GM23338 (cell line): Measurements from ENCODE around the gene MPZ. TPM values are rescaled to one million over a fixed set of nuclear protein-coding genes. Genes with fewer than 3 reads are reported as not detected.

Experiments used
- ATAC-seq: fragments of 200-7000 bp; cut with Tn5 transposase; 3 replicates; pipeline ENCODE4 v1.9.1; 2020
- DNase-seq: peaks from one replicate; pipeline ENCODE4 v3.0.0-alpha.2; 2015; ENCODE audit warnings: low spot score
- H2AFZ ChIP-seq: fragments of 200-600 bp; sonication (generic); 2 replicates; pipeline ENCODE4 v1.8.0; 2016; ENCODE audit warnings: antibody characterized with exemption, mild to moderate bottlenecking, moderate library complexity
- H3F3A ChIP-seq: fragments of 200-600 bp; sonication (generic); replicated peaks from 2 replicates; pipeline ENCODE4 v1.8.0; 2017; ENCODE audit warnings: antibody characterized with exemption, mixed run types, low read depth
- H3K27ac ChIP-seq: fragments of 200-600 bp; sonication (generic); 2 replicates; pipeline ENCODE4 v1.6.1; 2016; ENCODE audit warnings: low read depth
- H3K27me3 ChIP-seq: fragments of 200-600 bp; sonication (generic); 2 replicates; pipeline ENCODE4 v1.8.0; 2016; ENCODE audit warnings: mild to moderate bottlenecking, mixed run types, moderate library complexity; ENCODE audit not compliant: insufficient read depth
- H3K36me3 ChIP-seq: fragments of 200-600 bp; sonication (generic); 2 replicates; pipeline ENCODE4 v1.8.0; 2016; ENCODE audit warnings: mild to moderate bottlenecking; ENCODE audit not compliant: insufficient read depth
- H3K4me1 ChIP-seq: fragments of 200-600 bp; sonication (generic); 2 replicates; pipeline ENCODE4 v1.8.0; 2016; ENCODE audit warnings: mild to moderate bottlenecking, moderate library complexity; ENCODE audit not compliant: insufficient read depth
- H3K4me2 ChIP-seq: fragments of 200-600 bp; sonication (generic); 2 replicates; pipeline ENCODE4 v1.7.1; 2017; ENCODE audit warnings: mixed run types
- H3K4me3 ChIP-seq: fragments of 200-600 bp; sonication (generic); 2 replicates; pipeline ENCODE4 v1.6.1; 2016; ENCODE audit warnings: mixed run types
- H3K79me2 ChIP-seq: fragments of 200-600 bp; sonication (generic); replicated peaks from 2 replicates; pipeline ENCODE4 v1.8.0; 2017; ENCODE audit warnings: mild to moderate bottlenecking; ENCODE audit not compliant: insufficient read depth
- H3K9me2 ChIP-seq: fragments of 200-600 bp; sonication (generic); 2 replicates; pipeline ENCODE4 v1.8.0; 2017; ENCODE audit not compliant: insufficient read depth
- H4K20me1 ChIP-seq: fragments of 200-600 bp; sonication (generic); replicated peaks from 2 replicates; pipeline ENCODE4 v1.8.0; 2017; ENCODE audit warnings: mild to moderate bottlenecking; ENCODE audit not compliant: insufficient read depth
- H3K27ac Mint-ChIP-seq: 2 replicates; pipeline ENCODE4 v1.8.0; 2020; ENCODE audit warnings: inconsistent platforms, mild to moderate bottlenecking, moderate library complexity, mixed read lengths
- H3K27me3 Mint-ChIP-seq: 3 replicates; pipeline ENCODE4 v1.8.0; 2022; ENCODE audit warnings: low read depth, mild to moderate bottlenecking, moderate library complexity, mixed read lengths, inconsistent platforms; ENCODE audit not compliant: insufficient read depth, poor library complexity
- H3K36me3 Mint-ChIP-seq: 3 replicates; pipeline ENCODE4 v1.8.0; 2021; ENCODE audit warnings: low read depth, mild to moderate bottlenecking, inconsistent platforms, moderate library complexity, mixed read lengths
- H3K4me1 Mint-ChIP-seq: 3 replicates; pipeline ENCODE4 v1.8.0; 2020; ENCODE audit warnings: mild to moderate bottlenecking, inconsistent platforms, mixed read lengths
- H3K4me3 Mint-ChIP-seq: 3 replicates; pipeline ENCODE4 v1.8.0; 2021; ENCODE audit warnings: moderate library complexity, mild to moderate bottlenecking, inconsistent platforms, mixed read lengths
- H3K9me3 Mint-ChIP-seq: 3 replicates; pipeline ENCODE4 v1.8.0; 2020; ENCODE audit warnings: moderate library complexity, mild to moderate bottlenecking, inconsistent platforms, mixed read lengths
- CREB1 ChIP-seq: fragments of 250-450 bp; sonication (Bioruptor Pico); IDR thresholded peaks from 2 replicates; pipeline ENCODE4 v1.5.0; 2020; ENCODE audit warnings: low read depth, mild to moderate bottlenecking, moderate library complexity
- CTCF ChIP-seq, 2 experiments: fragments of 200-600 bp in 1 of 2; sonication (generic) in 1 of 2; conservative IDR thresholded peaks; 2 replicates each; pipeline versions ENCODE4 v1.5.1 to v1.6.1; 2016 to 2017; ENCODE audit warnings: antibody characterized with exemption in 2 of 2, low read depth in 2 of 2, mild to moderate bottlenecking in 2 of 2, moderate library complexity in 1 of 2
- ETS1 ChIP-seq: IDR thresholded peaks from 2 replicates; pipeline ENCODE4 v1.6.1; 2016; ENCODE audit warnings: antibody characterized with exemption
- EZH2phosphoT487 ChIP-seq: fragments of 200-600 bp; sonication (generic); IDR thresholded peaks from one replicate; pipeline ENCODE4 v1.8.1; 2018; ENCODE audit warnings: antibody characterized with exemption; ENCODE audit not compliant: unreplicated experiment
- JUNB ChIP-seq: IDR thresholded peaks from one replicate; pipeline ENCODE4 v1.6.1; 2016; ENCODE audit warnings: antibody characterized with exemption; ENCODE audit not compliant: unreplicated experiment
- POLR2AphosphoS5 ChIP-seq: IDR thresholded peaks from 2 replicates; pipeline ENCODE4 v1.6.1; 2016; ENCODE audit warnings: antibody characterized with exemption, low read depth
- REST ChIP-seq: IDR thresholded peaks from one replicate; pipeline ENCODE4 v1.6.1; 2018; ENCODE audit warnings: antibody characterized with exemption; ENCODE audit not compliant: unreplicated experiment
- STAT1 ChIP-seq: IDR thresholded peaks from one replicate; pipeline ENCODE4 v1.6.1; 2016; ENCODE audit warnings: antibody characterized with exemption; ENCODE audit not compliant: unreplicated experiment
- ZNF114 ChIP-seq: fragments of 250-450 bp; sonication (Bioruptor Pico); IDR thresholded peaks from 2 replicates; pipeline ENCODE4 v1.5.0; 2020; ENCODE audit warnings: mild to moderate bottlenecking, moderate library complexity
- ZNF462 ChIP-seq: fragments of 250-450 bp; sonication (Bioruptor Pico); IDR thresholded peaks from 2 replicates; pipeline ENCODE4 v1.5.0; 2020; ENCODE audit warnings: mild to moderate bottlenecking, moderate library complexity
- polyA plus RNA-seq: library from polyadenylated mRNA; unstranded; fragments of >200 nt; fragmentation: Nextera tagmentation; extraction: Ambion mirVana; gene quantifications from 2 replicates; pipeline ENCODE4 v1.2.1, GENCODE V29; 2016
- total RNA-seq: library from RNA; depleted of rRNA; stranded (reverse); fragments of >200 nt; shearing (Covaris generic); gene quantifications from 2 replicates; pipeline ENCODE4 v1.2.3, GENCODE V29; 2014

The MPZ gene
- total and polyA plus RNA-seq, 2 experiments from 2014 or later = 1.9 to 4.0 TPM

- TF ChIP-seq CTCF (conservative IDR thresholded peaks at IDR 0.05; ENCODE audit: low read depth in 2 of 2) (no peak), EZH2phosphoT487 (no peak)
These were observed 23.4 kb upstream of the MPZ start (continued) for GRCh38 chr1:161333166-161333565.

- H3K36me3 ChIP-seq = peaks cover 30% of the 10 kb centered on the region
- H3K4me1 Mint-ChIP-seq = no peaks in the 10 kb centered on the region
- no peak overlapping the region for H3K27ac Mint-ChIP-seq
- no peak overlapping the region for H3K4me3 ChIP-seq
- no peaks in the 10 kb centered on the region for H3K9me3 Mint-ChIP-seq
- no peaks in the 10 kb centered on the region for H3K79me2 ChIP-seq
- no peaks in the 10 kb centered on the region for H3F3A ChIP-seq
- ATAC-seq (no peak), DNase-seq (no peak)
- peaks cover 3% of the 10 kb centered on the region; the same call in 1 of the 2 replicates for H4K20me1 ChIP-seq
- peaks cover 57% of the 10 kb centered on the region for H3K36me3 Mint-ChIP-seq
- H3K27me3 Mint-ChIP-seq = peaks cover 2% of the 10 kb centered on the region
- H2AFZ ChIP-seq = no peak overlapping the region
- no peaks in the 10 kb centered on the region for H3K9me2 ChIP-seq
- no peaks in the 10 kb centered on the region for H3K4me1 ChIP-seq
- no peak overlapping the region for H3K4me3 Mint-ChIP-seq
- no peaks in the 10 kb centered on the region for H3K27me3 ChIP-seq
- no peak overlapping the region for H3K27ac ChIP-seq
- no peak overlapping the region for H3K4me2 ChIP-seq
- TF ChIP-seq ETS1 (no peak), EZH2phosphoT487 (no peak), REST (no peak), STAT1 (no peak), CTCF (conservative IDR thresholded peaks at IDR 0.05; ENCODE audit: low read depth in 2 of 2) (no peak), JUNB (no peak), ZNF114 (CRISPR knock-in tag) (no peak), ZNF462 (CRISPR knock-in tag) (no peak), CREB1 (no peak), POLR2AphosphoS5 (no peak)
These were observed 20.6 kb upstream of the MPZ start for GRCh38 chr1:161330346-161330745.
